Measurements from ENCODE around the gene REEP6.

DNA sequence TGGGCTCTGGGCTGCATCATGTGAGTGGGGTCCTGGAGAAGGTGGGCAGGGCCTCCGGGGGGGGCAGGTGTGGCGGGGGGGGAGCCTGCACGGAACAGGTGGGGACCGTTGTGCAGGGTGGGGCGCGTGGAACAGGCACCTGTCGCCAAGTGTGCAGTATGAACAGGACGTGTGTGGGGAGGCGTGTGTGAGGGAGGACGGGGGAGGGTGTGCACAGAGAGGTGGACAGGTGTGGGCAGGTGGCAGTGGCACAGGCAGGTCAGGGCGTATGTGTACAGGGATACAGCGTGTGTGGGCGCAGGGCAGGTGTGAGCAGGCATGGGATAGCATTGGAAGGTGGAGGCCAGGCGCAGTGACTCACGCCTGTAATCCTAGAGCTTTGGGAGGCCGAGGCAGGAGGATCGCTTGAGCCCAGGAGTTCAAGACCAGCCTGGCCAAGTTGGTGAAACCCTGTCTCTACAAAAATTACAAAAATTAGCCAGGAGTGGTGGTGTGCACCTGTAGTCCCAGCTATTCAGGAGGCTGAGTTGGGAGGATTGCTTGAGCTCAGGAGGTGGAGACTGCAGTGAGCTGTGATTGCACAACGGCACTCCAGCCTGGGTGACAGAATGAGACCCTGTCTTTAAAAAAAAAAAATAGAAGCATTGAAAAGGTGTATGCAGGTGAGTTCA, 36.1 kb downstream of the REEP6 start:
- TF ChIP-seq CTCF (IDR thresholded peaks at IDR 0.05) (no peak), POLR2A (IDR thresholded peaks at IDR 0.05) (no peak)
